GM19438 (cell line): Measurements from ENCODE around the gene SLC23A2.

Experiments used
- ATAC-seq: cut with Tn5 transposase; IDR thresholded peaks from one replicate; pipeline ENCODE4 v1.9.1; 2021; ENCODE audit warnings: low read depth; ENCODE audit not compliant: unreplicated experiment

Gene SLC23A2

GRCh38 chr20:4912380-4913142 is 88.7 kb downstream of the SLC23A2 start:
- ATAC-seq = no peak

GRCh38 chr20:4910951-4911350 is 90.4 kb downstream of the SLC23A2 start:
- ATAC-seq = no peak

GRCh38 chr20:4905613-4906012 is 95.7 kb downstream of the SLC23A2 start:
- no peak for ATAC-seq

GRCh38 chr20:4905195-4905594 is 96.1 kb downstream of the SLC23A2 start:
- no peak for ATAC-seq

- no peak for ATAC-seq
These were observed 97.0 kb downstream of the SLC23A2 start for GRCh38 chr20:4904127-4904860.

GRCh38 chr20:4902788-4903187 is 98.5 kb downstream of the SLC23A2 start:
- no peak for ATAC-seq

GRCh38 chr20:4901031-4901818 is 100.1 kb downstream of the SLC23A2 start:
- no peak for ATAC-seq

GRCh38 chr20:4898282-4899244 is 102.7 kb downstream of the SLC23A2 start:
- ATAC-seq = no peak

GRCh38 chr20:4897600-4897999 is 103.7 kb downstream of the SLC23A2 start:
- ATAC-seq = no peak

GRCh38 chr20:4896971-4897497 is 104.3 kb downstream of the SLC23A2 start:
- no peak for ATAC-seq

- no peak for ATAC-seq
These were observed 105.1 kb downstream of the SLC23A2 start for GRCh38 chr20:4896119-4896702.

GRCh38 chr20:4894981-4895381 is 106.3 kb downstream of the SLC23A2 start:
- ATAC-seq = no peak

GRCh38 chr20:4894409-4894808 is 106.9 kb downstream of the SLC23A2 start:
- no peak for ATAC-seq

GRCh38 chr20:4893709-4894108 is 107.6 kb downstream of the SLC23A2 start:
- ATAC-seq = no peak

GRCh38 chr20:4891997-4892396 is 109.3 kb downstream of the SLC23A2 start:
- ATAC-seq = no peak

- no peak for ATAC-seq
These were observed 110.0 kb downstream of the SLC23A2 start for GRCh38 chr20:4891190-4891763.

GRCh38 chr20:4889446-4889845 is 111.9 kb downstream of the SLC23A2 start:
- ATAC-seq = no peak

- ATAC-seq = no peak
These were observed 113.7 kb downstream of the SLC23A2 start for GRCh38 chr20:4887586-4887985.
